GM18868 (cell line): ENCODE data around the gene SPRR2B.
"Not testable (repeated sequence)": the region's sequence is repeated elsewhere in the genome, so short reads cannot be mapped to it uniquely, and the experiment has no call there.

Experiments used
- ATAC-seq: cut with Tn5 transposase; IDR thresholded peaks from one replicate; pipeline ENCODE4 v1.9.1; 2021; ENCODE audit warnings: mild to moderate bottlenecking, moderate library complexity; ENCODE audit not compliant: unreplicated experiment

Gene SPRR2B

GRCh38 chr1:153035211-153035610 lies 36.2 kb downstream of the SPRR2B start:
- ATAC-seq, result no peak

DNA sequence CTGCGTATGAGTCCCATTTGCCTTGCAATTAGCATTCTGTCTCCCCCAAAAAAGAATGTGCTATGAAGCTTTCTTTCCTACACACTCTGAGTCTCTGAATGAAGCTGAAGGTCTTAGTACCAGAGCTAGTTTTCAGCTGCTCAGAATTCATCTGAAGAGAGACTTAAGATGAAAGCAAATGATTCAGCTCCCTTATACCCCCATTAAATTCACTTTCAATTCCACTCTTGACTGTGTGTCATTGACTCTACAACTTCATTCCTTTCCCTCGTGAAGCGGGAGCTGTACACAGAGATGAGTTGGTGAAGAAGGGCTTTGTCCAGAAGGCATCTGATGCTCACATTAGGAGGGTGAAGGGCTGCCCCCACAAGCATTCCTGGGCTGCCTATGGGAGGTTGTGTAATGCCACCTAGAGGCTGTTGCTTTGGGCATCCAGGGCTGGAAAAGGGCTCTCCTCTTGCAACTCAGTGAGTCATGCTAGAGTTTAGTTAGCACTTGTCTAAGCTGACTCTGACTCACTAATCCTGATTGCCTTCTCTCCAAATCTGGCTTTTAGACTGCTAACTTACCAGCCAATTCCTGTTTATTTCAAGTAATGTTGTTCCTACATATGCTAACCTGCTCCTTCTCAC lies 38.6 kb downstream of the SPRR2B start:
- ATAC-seq, result no peak

DNA sequence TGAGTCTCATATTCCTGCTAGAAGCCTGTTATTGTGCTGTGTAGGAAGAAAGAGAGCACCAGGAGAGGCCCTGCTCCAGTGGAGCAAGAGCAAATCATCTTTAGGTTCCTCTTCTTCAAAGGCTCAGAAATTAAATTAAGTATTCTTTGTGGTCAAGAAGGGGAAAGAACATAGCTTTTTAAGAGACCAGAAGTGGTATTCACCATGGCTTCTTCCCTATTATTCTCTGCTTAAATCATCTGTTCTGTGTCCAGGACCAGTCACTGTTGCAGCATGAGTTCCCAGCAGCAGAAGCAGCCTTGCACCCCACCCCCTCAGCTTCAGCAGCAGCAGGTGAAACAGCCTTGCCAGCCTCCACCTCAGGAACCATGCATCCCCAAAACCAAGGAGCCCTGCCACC lies 39.3 kb downstream of the SPRR2B start:
- ATAC-seq, result no peak

DNA sequence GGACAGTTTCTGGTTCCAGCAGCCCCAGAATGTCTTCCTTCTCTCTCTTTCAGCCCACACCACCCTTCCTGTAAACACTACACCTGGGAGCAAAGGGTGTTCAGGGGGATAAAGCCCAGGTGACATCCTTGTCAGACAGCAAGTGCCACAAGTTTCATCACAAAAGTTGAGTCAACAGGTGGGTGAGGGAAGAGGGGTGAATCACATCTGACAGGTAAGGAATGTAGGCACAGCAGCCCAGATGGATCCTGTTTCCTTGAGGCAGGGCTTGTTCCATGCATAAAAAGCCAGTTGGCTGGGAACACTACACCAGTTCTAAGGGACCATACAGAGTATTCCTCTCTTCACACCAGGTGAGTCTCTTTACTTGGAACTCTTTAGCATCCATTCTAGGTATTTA lies 40.5 kb downstream of the SPRR2B start, which contains the start of gene SPRR1B:
Gene SPRR1B (plus strand): TSS at position 309 of the 400 bp plus-strand sequence. CDS start 1,143 bp downstream, outside the sequence.
- ATAC-seq, result no peak

DNA sequence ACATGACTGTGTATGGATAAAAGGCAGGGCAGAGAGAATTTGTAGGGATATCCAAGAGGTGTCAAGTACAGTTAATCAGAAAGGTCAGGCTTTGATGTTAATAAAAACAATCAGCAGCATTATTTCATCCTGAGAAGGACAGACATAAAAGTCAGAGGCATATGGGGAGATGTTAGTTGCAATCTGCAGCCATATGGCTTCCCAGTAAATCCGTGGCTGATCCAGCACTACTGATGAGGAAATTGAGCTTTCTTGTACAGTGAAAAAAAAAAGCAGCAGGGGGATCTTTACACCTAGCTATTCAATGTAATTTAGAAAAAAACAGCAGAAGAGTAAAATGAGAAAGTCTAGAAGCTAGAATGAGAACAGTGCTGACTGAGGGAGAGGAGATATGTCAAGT lies 42.6 kb downstream of the SPRR2B start:
- ATAC-seq, result no peak

DNA sequence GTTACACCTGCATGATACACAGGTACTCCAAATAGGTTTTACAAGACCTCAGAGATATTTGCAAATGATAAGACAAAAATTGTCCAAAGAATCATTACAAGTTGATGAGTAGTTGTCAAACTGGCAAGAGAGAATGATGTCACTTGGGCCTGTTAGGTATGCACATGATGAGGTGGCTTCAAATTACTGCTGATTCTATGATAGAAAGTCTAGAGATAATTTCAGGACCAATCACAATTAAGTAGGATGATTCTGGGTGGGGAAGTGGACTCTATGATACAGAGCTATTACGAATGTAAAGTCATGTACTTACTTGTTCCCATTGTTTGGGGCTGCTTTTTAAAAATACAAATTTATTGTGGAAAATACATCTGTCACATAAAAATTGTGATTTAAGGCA lies 45.6 kb downstream of the SPRR2B start:
- no peak for ATAC-seq

- ATAC-seq, result no peak
Measured at GRCh38 chr1:153024413-153024812, 47.0 kb downstream of the SPRR2B start.

- no peak for ATAC-seq
Measured at GRCh38 chr1:153023109-153023508, 48.3 kb downstream of the SPRR2B start.

GRCh38 chr1:153022340-153022739 lies 49.1 kb downstream of the SPRR2B start:
- ATAC-seq, result not testable (repeated sequence)

DNA sequence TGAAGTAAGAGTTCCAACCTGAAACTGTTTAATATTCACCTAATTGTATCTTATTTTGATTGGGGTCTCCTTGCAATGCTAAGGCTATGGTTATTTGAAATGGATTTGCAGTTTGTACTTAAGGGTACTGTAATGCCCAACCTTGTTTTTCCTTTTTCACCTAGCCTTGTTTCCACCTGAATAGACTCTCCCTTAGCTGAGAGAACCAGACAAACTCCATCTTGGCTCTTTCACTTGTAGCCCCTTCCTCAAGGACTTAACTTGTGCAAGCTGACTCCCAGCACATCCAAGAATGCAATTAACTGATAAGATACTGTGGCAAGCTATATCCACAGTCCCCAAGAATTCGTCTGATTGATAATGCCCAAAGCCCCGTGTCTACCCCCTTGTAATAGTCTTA lies 49.6 kb downstream of the SPRR2B start:
- ATAC-seq, result not testable (repeated sequence)
